C4-2B (cell line): ENCODE results near the gene SERP2.

Experiments
- H3K27ac ChIP-seq: fragments of 450-650 bp; 2 replicates; pipeline ENCODE4 v1.5.1; 2017
- ZFX ChIP-seq: fragments of 450-650 bp; IDR thresholded peaks from 2 replicates; pipeline ENCODE4 v1.6.1; 2017
- TF ChIP-seq, protein P1 (sequence below): fragments of 450-650 bp; conservative IDR thresholded peaks from 2 replicates; pipeline ENCODE4 v1.5.1; 2017; ENCODE audit warnings: mild to moderate bottlenecking

The SERP2 gene

DNA sequence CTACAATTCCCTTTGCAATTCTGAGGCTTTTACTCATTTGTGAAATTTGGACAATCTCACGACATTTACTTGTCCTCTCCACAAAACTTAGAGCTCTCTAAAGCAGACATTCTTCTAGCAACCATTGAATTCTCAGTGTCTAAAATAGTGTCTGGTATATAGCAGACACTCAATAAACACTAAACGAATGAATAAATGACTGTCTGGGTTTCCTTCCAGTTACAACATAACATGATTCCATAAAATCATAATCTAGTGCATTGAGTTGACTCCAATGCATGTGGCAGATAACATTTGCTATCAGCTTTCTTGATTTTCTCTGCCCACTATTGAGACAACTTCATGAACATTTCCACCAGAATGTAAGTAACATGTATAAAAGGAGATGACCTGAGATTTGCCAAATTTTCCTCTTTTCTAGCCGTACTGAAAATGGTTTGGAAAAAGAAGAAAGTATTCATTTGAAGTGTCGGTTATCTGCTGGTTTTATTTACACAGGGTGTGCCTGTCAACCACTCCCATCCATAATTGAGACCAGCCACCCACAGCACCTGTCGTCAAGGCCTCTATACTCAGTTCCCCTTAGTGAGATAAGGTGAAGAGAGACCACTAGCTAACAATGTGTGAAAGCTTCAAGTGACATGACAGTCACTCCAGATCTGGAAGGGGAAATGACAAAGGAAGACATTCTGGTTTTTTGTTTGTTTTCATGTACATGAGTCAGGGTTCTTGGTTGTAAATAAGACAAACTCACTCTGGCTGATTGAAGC lies 4.8 kb upstream of the SERP2 start:
- no peak overlapping the region for H3K27ac ChIP-seq
- no peak for TF ChIP-seq ZFX
- TF ChIP-seq, protein P1, sequence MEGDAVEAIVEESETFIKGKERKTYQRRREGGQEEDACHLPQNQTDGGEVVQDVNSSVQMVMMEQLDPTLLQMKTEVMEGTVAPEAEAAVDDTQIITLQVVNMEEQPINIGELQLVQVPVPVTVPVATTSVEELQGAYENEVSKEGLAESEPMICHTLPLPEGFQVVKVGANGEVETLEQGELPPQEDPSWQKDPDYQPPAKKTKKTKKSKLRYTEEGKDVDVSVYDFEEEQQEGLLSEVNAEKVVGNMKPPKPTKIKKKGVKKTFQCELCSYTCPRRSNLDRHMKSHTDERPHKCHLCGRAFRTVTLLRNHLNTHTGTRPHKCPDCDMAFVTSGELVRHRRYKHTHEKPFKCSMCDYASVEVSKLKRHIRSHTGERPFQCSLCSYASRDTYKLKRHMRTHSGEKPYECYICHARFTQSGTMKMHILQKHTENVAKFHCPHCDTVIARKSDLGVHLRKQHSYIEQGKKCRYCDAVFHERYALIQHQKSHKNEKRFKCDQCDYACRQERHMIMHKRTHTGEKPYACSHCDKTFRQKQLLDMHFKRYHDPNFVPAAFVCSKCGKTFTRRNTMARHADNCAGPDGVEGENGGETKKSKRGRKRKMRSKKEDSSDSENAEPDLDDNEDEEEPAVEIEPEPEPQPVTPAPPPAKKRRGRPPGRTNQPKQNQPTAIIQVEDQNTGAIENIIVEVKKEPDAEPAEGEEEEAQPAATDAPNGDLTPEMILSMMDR = no peak

DNA sequence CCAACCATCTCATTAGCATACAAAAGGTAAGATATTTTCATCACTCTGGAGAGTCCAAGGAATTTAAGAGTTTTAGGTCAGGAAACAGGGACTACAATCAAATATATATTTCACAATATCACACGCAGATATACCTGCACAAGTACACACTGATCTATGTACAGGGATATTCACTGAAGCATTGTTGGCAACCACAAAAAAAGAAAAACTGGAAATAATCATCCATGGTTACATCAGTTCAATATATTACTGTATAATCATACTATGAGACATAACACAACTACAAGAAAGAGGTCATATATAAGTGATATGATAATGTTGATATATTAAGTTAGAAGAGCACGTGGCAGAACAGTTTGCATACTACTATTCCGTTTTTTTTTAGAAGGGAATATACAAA lies 2.2 kb upstream of the SERP2 start:
- no peak overlapping the region for H3K27ac ChIP-seq
- TF ChIP-seq, protein P1 = no peak
- TF ChIP-seq ZFX = no peak

DNA sequence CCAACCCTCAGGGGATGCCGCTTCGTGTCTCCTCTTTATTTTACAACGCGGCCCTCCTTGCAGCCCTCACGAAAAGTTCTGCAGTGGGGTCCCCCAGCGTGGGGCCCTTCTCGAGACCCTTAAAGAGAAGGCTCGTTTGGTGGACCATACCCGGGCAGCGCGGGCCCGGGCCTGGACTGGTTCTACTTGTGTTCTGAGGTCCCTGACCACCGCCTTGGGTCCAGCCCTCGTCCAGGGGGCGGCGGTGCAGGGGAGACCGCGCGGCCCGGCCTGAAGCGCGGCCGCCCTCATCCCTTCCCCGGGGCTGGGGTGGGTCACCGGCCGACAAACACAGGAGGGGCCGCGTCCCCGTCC lies 400 bp upstream of the SERP2 start:
- TF ChIP-seq ZFX = no peak
- TF ChIP-seq, protein P1 = no peak
- no peak overlapping the region for H3K27ac ChIP-seq

DNA sequence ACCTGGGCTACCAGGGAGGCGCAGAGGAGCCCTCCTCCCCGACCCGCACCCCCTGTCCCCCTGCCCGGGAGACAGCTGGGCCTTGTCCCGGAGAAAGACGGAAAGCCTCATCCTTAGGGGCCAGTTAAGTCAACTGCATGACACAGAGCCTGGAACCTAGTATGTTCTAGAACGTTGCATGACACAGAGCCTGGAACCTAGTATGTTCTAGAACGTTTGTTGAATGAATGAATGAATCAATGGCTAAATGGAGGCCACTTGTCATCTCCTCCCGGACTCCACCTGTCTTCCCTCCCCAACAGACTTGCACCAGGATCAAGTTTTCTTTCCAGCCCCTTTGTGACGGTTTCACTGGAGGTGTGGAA lies 706 bp downstream of the SERP2 start:
- no peak for TF ChIP-seq ZFX
- TF ChIP-seq, protein P1 = no peak

DNA sequence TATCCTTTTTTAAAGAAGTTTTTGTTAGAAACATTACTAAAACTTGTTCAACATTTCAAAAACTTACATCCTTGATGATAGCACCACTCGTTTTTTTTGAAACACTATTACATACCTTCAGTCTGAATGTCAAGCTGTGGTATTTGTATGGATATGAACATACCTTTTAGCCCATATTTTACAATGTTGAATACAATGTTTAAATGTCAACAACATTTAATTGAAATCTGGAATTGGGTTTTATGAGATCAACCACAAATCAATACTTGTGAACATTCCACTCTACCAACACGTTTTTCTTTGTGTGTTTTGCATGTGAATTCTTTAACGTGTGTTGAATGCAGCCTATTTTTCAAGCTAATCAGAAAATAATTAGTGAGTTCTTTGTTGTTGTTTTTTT lies 4.7 kb downstream of the SERP2 start:
- no peak overlapping the region for H3K27ac ChIP-seq
- TF ChIP-seq, protein P1 = no peak
- TF ChIP-seq ZFX = no peak

More for the DNA sequence above, 706 bp downstream of the SERP2 start:
- H3K27ac ChIP-seq = no peak overlapping the region

DNA sequence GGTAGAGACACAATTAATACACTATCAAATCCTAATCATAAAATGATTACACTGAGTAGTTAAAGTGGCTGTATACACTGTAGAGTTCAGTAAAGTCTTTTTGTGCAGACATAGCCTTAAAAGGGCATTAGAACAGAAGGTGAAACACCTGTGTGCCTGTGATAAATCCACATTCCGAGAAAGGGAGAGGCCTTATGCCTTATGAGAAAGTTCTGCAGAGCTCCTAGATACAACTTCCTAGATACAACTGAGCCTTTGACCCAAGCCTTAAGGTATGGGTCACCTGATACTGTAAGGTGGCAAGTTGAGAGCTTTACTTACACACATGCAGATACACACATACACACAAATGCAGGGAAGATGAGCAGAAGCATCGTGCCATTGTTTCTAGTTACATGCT lies 6.3 kb downstream of the SERP2 start:
- no peak for TF ChIP-seq ZFX
- TF ChIP-seq, protein P1 = no peak
- H3K27ac ChIP-seq = no peak overlapping the region

DNA sequence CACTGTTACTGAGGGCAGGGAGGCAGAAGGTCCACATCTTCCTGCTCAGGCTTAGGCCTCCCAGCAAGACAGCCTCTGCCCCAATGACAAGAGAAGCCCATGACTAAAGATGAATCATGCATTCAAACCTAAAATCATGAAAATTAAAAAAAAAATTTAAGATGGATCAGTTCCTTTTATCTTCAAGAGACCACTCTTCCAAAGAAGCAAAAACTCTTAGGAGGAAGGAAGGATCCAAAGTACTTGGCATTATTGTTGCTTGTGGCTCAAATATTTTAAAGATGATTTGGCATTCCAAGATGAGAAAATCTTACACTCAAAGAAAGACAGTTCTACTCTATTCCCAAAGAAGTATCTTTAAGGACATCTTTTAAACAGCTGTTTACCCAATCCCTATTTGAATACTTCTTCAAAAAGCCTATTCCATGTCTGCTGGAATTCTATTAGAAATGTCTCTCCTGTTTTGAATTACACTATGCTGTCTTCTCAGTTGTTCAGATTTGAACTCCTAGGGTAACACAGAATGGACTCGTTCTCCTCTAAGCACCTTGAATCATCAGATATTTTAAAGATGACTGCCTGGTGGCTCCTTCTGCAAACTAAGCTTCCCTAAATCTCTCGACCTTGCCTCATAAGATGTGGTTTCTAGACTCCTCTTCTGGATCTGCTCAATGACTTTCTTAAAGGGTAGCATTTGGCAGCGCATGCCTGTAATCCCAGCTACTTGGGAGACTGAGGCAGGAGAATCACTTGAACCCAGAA lies 7.0 kb downstream of the SERP2 start:
- H3K27ac ChIP-seq = no peak overlapping the region
- TF ChIP-seq, protein P1 = no peak
- TF ChIP-seq ZFX = no peak
